GM10266 (cell line): ENCODE data around the gene ARID5A.

Source experiments
- DNase-seq: peaks from one replicate; pipeline ENCODE4 v3.0.0; 2012; ENCODE audit errors: extremely low spot score
- CTCF ChIP-seq: IDR thresholded peaks from 2 replicates; pipeline ENCODE4 v1.5.1; 2012; ENCODE audit warnings: mild to moderate bottlenecking, low read depth; ENCODE audit not compliant: control insufficient read depth, insufficient read depth; ENCODE audit errors: missing control alignments

ARID5A gene

GRCh38 chr2:96596596-96596995 lies 60.0 kb downstream of the ARID5A start:
- no peak for DNase-seq
- TF ChIP-seq CTCF: no peak

- no peak for TF ChIP-seq CTCF
- DNase-seq: no peak
Measured at GRCh38 chr2:96599941-96600340, 63.4 kb downstream of the ARID5A start.

GRCh38 chr2:96601382-96602292 lies 65.1 kb downstream of the ARID5A start:
- DNase-seq: no peak
- no peak for TF ChIP-seq CTCF
